ENCODE data around the gene CORO1C. TPM values are rescaled to one million over a fixed set of nuclear protein-coding genes. Genes with fewer than 3 reads are reported as not detected.

CORO1C gene
- total RNA-seq, 1 donor from 2014 or later = 380 TPM

GRCh38 chr12:108693751-108694150, 37.6 kb downstream of the CORO1C start:
- no peak overlapping the region for H3K4me3 Mint-ChIP-seq (ENCODE audit: unreplicated experiment)
- no peak for DNase-seq (ENCODE audit: low spot score)
- TF ChIP-seq CTCF (IDR thresholded peaks at IDR 0.05; ENCODE audit: unreplicated experiment) = no peak
- peak overlapping the region; percentile 80 for H3K27ac Mint-ChIP-seq (ENCODE audit: unreplicated experiment)
- H3K27me3 Mint-ChIP-seq (ENCODE audit: unreplicated experiment) = peaks cover 15% of the 10 kb centered on the region
- H3K36me3 Mint-ChIP-seq (ENCODE audit: low read depth, unreplicated experiment) = peaks cover 62% of the 10 kb centered on the region
- peaks cover 78% of the 10 kb centered on the region for H3K4me1 Mint-ChIP-seq (ENCODE audit: unreplicated experiment)
- no peaks in the 10 kb centered on the region for H3K9me3 Mint-ChIP-seq (ENCODE audit: unreplicated experiment)

GRCh38 chr12:108693186-108693730, 38.1 kb downstream of the CORO1C start:
- Mint-ChIP-seq H3K27ac (ENCODE audit: unreplicated experiment) (peak overlapping the region; percentile 80), H3K9me3 (ENCODE audit: unreplicated experiment) (no peaks in the 10 kb centered on the region), H3K4me3 (ENCODE audit: unreplicated experiment) (no peak overlapping the region), H3K27me3 (ENCODE audit: unreplicated experiment) (peaks cover 12% of the 10 kb centered on the region), H3K4me1 (ENCODE audit: unreplicated experiment) (peaks cover 77% of the 10 kb centered on the region), H3K36me3 (ENCODE audit: low read depth, unreplicated experiment) (peaks cover 59% of the 10 kb centered on the region)
- no peak for DNase-seq (ENCODE audit: low spot score)
- no peak for TF ChIP-seq CTCF (IDR thresholded peaks at IDR 0.05; ENCODE audit: unreplicated experiment)

- no peak for TF ChIP-seq CTCF (IDR thresholded peaks at IDR 0.05; ENCODE audit: unreplicated experiment)
- Mint-ChIP-seq H3K36me3 (ENCODE audit: low read depth, unreplicated experiment) (peaks cover 51% of the 10 kb centered on the region), H3K27ac (ENCODE audit: unreplicated experiment) (peak overlapping the region; percentile 99), H3K4me3 (ENCODE audit: unreplicated experiment) (peak overlapping the region; percentile 49), H3K27me3 (ENCODE audit: unreplicated experiment) (peaks cover 12% of the 10 kb centered on the region), H3K9me3 (ENCODE audit: unreplicated experiment) (no peaks in the 10 kb centered on the region), H3K4me1 (ENCODE audit: unreplicated experiment) (peaks cover 71% of the 10 kb centered on the region)
- DNase-seq (ENCODE audit: low spot score) = no peak
These were observed 39.1 kb downstream of the CORO1C start for GRCh38 chr12:108691998-108692808.

- peak; percentile 19 for TF ChIP-seq CTCF (IDR thresholded peaks at IDR 0.05; ENCODE audit: unreplicated experiment)
- Mint-ChIP-seq H3K4me3 (ENCODE audit: unreplicated experiment) (peak overlapping the region; percentile 66), H3K9me3 (ENCODE audit: unreplicated experiment) (no peaks in the 10 kb centered on the region), H3K27me3 (ENCODE audit: unreplicated experiment) (peaks cover 12% of the 10 kb centered on the region), H3K27ac (ENCODE audit: unreplicated experiment) (peak overlapping the region; percentile 99), H3K36me3 (ENCODE audit: low read depth, unreplicated experiment) (peaks cover 44% of the 10 kb centered on the region), H3K4me1 (ENCODE audit: unreplicated experiment) (peaks cover 68% of the 10 kb centered on the region)
- DNase-seq (ENCODE audit: low spot score) = peak; percentile 82
These were observed 39.9 kb downstream of the CORO1C start for GRCh38 chr12:108691175-108691997.
